Mucosa of descending colon (tissue), 3 donors: ENCODE measurements around the gene CCDC71. TPM values are rescaled to one million over a fixed set of nuclear protein-coding genes. Genes with fewer than 3 reads are reported as not detected.

Experiments used
- ATAC-seq: fragments of 200-7000 bp; cut with Tn5 transposase; one replicate; pipeline ENCODE4 v1.9.1; 2020; ENCODE audit warnings: mild to moderate bottlenecking, moderate library complexity
- DNase-seq, 3 donors: peaks; one replicate each; pipeline ENCODE4 v3.0.0-alpha.2; 2020
- H3K36me3 ChIP-seq: fragments of 200-600 bp; one replicate; pipeline ENCODE4 v1.8.0; 2021; ENCODE audit warnings: low read depth, mild to moderate bottlenecking
- H3K4me1 ChIP-seq: fragments of 200-600 bp; one replicate; pipeline ENCODE4 v1.8.0; 2021; ENCODE audit warnings: low read depth, mild to moderate bottlenecking
- H3K4me3 ChIP-seq: fragments of 200-600 bp; one replicate; pipeline ENCODE4 v1.8.0; 2021; ENCODE audit warnings: mild to moderate bottlenecking
- H3K9me3 ChIP-seq: fragments of 200-600 bp; one replicate; pipeline ENCODE4 v1.8.0; 2021; ENCODE audit warnings: mild to moderate bottlenecking
- intact Hi-C, 2 donors: fragments of 100-400 bp; cut with DNase I in 1 of 2; cut with micrococcal nuclease in 1 of 2; formaldehyde crosslinking; loops; one replicate each; pipeline versions ENCODE4 v1.11.0 to v1.11.1; 2022; cut with DNase I, micrococcal nuclease
- total RNA-seq, 3 donors: library from RNA; stranded (reverse); fragmentation: NEBNext Ultra II Directional in 2 of 3; extraction: Animal tissue kit (Norgen Biotek cat#: 25700) in 2 of 3; gene quantifications; one replicate each; pipeline versions ENCODE4 v1.2.1 to v1.2.4, GENCODE V29; 2021 to 2023
- TF ChIP-seq, protein P1 (sequence below): fragments of 200-600 bp; IDR thresholded peaks from one replicate; pipeline ENCODE4 v1.8.0; 2022; ENCODE audit warnings: antibody characterized with exemption, mild to moderate bottlenecking
- donor health status: DM: no; HTN: no; CAD: no; lungs with moderate emphysema.
- donor health status: DM: no; HTN: no; CAD: no.
- donor health status: DM: no; HTN: yes; CAD: no.

The CCDC71 gene
- total RNA-seq, 3 donors from 2014 or later, result 15.2 to 20.7 (median 19.9) TPM

DNA sequence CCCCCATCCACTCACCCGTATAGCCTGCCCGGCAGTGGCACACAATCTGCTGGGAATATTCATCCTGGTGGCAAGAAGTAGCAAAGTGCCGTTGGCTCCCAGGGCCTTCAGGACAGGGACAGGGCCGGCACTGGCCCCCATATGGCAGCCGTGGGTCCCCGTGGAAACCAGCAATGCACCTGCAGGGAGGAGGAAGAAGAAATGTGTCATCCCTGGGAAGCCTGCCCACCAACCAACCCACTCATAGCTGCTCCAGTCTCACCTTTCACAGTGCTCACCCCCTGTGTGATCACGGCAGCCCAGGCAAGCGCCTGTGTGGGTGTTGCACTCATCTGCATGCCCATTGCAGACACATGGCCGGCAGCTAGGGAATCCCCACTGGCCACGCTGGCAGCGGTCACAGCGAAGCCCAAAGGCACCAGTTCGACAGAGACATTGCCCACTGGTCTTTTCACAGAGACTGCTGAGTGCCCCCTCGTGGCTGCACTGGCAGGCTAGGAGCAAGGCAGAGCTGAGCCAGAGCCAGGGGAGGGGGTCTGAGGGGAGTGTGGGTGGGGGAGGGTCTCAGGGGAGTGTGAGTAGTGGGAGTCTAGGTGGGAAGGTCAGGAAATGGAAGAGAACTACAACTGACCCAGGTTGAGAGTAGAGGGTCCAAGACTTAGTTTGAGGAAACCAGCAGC, 41.0 kb downstream of the CCDC71 start:
- ATAC-seq (no peak), DNase-seq (no peak)
- H3K36me3 ChIP-seq, result no peaks in the 10 kb centered on the region
- TF ChIP-seq, protein P1, sequence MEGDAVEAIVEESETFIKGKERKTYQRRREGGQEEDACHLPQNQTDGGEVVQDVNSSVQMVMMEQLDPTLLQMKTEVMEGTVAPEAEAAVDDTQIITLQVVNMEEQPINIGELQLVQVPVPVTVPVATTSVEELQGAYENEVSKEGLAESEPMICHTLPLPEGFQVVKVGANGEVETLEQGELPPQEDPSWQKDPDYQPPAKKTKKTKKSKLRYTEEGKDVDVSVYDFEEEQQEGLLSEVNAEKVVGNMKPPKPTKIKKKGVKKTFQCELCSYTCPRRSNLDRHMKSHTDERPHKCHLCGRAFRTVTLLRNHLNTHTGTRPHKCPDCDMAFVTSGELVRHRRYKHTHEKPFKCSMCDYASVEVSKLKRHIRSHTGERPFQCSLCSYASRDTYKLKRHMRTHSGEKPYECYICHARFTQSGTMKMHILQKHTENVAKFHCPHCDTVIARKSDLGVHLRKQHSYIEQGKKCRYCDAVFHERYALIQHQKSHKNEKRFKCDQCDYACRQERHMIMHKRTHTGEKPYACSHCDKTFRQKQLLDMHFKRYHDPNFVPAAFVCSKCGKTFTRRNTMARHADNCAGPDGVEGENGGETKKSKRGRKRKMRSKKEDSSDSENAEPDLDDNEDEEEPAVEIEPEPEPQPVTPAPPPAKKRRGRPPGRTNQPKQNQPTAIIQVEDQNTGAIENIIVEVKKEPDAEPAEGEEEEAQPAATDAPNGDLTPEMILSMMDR, result no peak
- H3K4me1 ChIP-seq, result peaks cover 6% of the 10 kb centered on the region
- no peak overlapping the region for H3K4me3 ChIP-seq
- H3K9me3 ChIP-seq, result no peaks in the 10 kb centered on the region
- intact Hi-C loops, result no loop called here

- no peaks in the 10 kb centered on the region for H3K9me3 ChIP-seq
These were observed 41.9 kb downstream of the CCDC71 start for GRCh38 chr3:49124203-49124602.

GRCh38 chr3:49123687-49124086, 42.4 kb downstream of the CCDC71 start:
- no peak overlapping the region for H3K4me3 ChIP-seq
- intact Hi-C loops, result no loop called here
- ATAC-seq (no peak), DNase-seq (no peak)
- no peaks in the 10 kb centered on the region for H3K9me3 ChIP-seq
- H3K4me1 ChIP-seq, result peaks cover 20% of the 10 kb centered on the region
- H3K36me3 ChIP-seq, result no peaks in the 10 kb centered on the region
- TF ChIP-seq, protein P1, result no peak

More at GRCh38 chr3:49124203-49124602, 41.9 kb downstream of the CCDC71 start:
- intact Hi-C loops, result no loop called here
- DNase-seq (no peak), ATAC-seq (no peak)
- Histone ChIP-seq H3K36me3 (no peaks in the 10 kb centered on the region), H3K4me3 (no peak overlapping the region), H3K4me1 (peaks cover 15% of the 10 kb centered on the region)
- TF ChIP-seq, protein P1, result no peak

- ATAC-seq, result no peak
- TF ChIP-seq, protein P1, result no peak
- H3K4me1 ChIP-seq, result peaks cover 20% of the 10 kb centered on the region
These were observed 43.1 kb downstream of the CCDC71 start for GRCh38 chr3:49122886-49123545.

GRCh38 chr3:49122451-49122850, 43.7 kb downstream of the CCDC71 start:
- ATAC-seq (no peak), DNase-seq (no peak)
- intact Hi-C loops, result no loop called here
- Histone ChIP-seq H3K4me1 (peaks cover 20% of the 10 kb centered on the region), H3K36me3 (no peaks in the 10 kb centered on the region), H3K9me3 (no peaks in the 10 kb centered on the region), H3K4me3 (no peak overlapping the region)
- TF ChIP-seq, protein P1, result no peak

More at GRCh38 chr3:49122886-49123545, 43.1 kb downstream of the CCDC71 start:
- no peak for DNase-seq
- H3K9me3 ChIP-seq, result no peaks in the 10 kb centered on the region
- no peaks in the 10 kb centered on the region for H3K36me3 ChIP-seq
- intact Hi-C loops, result no loop called here
- H3K4me3 ChIP-seq, result no peak overlapping the region
